Chondrocyte (in vitro differentiated cells): ENCODE data around the gene UBE3A. TPM values are rescaled to one million over a fixed set of nuclear protein-coding genes. Genes with fewer than 3 reads are reported as not detected.

Experiments
- DNase-seq: peaks from one replicate; pipeline ENCODE4 v3.0.0; 2021; ENCODE audit warnings: mixed read lengths, low spot score
- H3K27ac Mint-ChIP-seq: one replicate; pipeline ENCODE4 v1.8.0; 2021; ENCODE audit warnings: mild to moderate bottlenecking, moderate library complexity, mixed read lengths; ENCODE audit not compliant: unreplicated experiment
- H3K27me3 Mint-ChIP-seq: 2 replicates; pipeline ENCODE4 v1.8.0; 2021; ENCODE audit warnings: low read depth, mixed read lengths
- H3K36me3 Mint-ChIP-seq: 2 replicates; pipeline ENCODE4 v1.8.0; 2021; ENCODE audit warnings: low read depth, mixed read lengths
- H3K4me1 Mint-ChIP-seq: 2 replicates; pipeline ENCODE4 v1.8.0; 2021; ENCODE audit warnings: low read depth, mild to moderate bottlenecking, mixed read lengths
- H3K4me3 Mint-ChIP-seq: one replicate; pipeline ENCODE4 v1.8.0; 2021; ENCODE audit warnings: mild to moderate bottlenecking, moderate library complexity, mixed read lengths; ENCODE audit not compliant: unreplicated experiment
- H3K9me3 Mint-ChIP-seq: 2 replicates; pipeline ENCODE4 v1.8.0; 2021; ENCODE audit warnings: low read depth, mixed read lengths
- total RNA-seq: library from RNA; stranded (reverse); gene quantifications from 3 replicates; pipeline ENCODE4 v1.2.1, GENCODE V29; 2021
- TF ChIP-seq, protein P1 (sequence below): fragments of 200-600 bp; sonication (generic); IDR thresholded peaks from 2 replicates; pipeline ENCODE4 v1.5.0; 2021; ENCODE audit warnings: antibody characterized with exemption, mild to moderate bottlenecking, moderate library complexity

The UBE3A gene
- total RNA-seq, 1 donor from 2014 or later = 75.9 TPM

DNA sequence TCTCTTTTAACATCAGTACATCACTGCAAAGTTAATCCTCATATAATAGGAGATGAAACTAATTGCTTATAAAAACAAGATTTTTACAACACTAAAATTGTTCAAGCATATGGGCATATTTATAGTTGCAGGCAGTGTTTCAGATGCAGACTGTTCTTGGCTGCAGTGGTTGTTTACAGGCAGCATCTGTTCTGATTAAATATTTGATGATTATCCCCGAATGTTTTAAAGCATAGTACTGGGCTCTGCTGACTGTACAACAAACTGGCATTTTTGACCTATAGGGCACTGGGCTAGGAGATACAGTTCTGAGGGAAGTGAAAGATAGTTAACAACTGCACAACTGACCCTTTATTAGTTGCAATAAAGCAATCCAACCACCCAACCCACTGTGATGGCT lies 113.6 kb downstream of the UBE3A start:
- Mint-ChIP-seq H3K4me3 (no peak overlapping the region), H3K27ac (no peak overlapping the region), H3K36me3 (peaks cover 6% of the 10 kb centered on the region), H3K4me1 (no peaks in the 10 kb centered on the region), H3K9me3 (peaks cover 15% of the 10 kb centered on the region), H3K27me3 (no peaks in the 10 kb centered on the region)
- TF ChIP-seq, protein P1, sequence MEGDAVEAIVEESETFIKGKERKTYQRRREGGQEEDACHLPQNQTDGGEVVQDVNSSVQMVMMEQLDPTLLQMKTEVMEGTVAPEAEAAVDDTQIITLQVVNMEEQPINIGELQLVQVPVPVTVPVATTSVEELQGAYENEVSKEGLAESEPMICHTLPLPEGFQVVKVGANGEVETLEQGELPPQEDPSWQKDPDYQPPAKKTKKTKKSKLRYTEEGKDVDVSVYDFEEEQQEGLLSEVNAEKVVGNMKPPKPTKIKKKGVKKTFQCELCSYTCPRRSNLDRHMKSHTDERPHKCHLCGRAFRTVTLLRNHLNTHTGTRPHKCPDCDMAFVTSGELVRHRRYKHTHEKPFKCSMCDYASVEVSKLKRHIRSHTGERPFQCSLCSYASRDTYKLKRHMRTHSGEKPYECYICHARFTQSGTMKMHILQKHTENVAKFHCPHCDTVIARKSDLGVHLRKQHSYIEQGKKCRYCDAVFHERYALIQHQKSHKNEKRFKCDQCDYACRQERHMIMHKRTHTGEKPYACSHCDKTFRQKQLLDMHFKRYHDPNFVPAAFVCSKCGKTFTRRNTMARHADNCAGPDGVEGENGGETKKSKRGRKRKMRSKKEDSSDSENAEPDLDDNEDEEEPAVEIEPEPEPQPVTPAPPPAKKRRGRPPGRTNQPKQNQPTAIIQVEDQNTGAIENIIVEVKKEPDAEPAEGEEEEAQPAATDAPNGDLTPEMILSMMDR = no peak
- no peak for DNase-seq

- no peak for DNase-seq
- Mint-ChIP-seq H3K36me3 (peaks cover 11% of the 10 kb centered on the region), H3K27me3 (no peaks in the 10 kb centered on the region), H3K4me3 (no peak overlapping the region), H3K9me3 (peaks cover 31% of the 10 kb centered on the region), H3K27ac (no peak overlapping the region), H3K4me1 (no peaks in the 10 kb centered on the region)
- TF ChIP-seq, protein P1 = no peak
These were observed 115.4 kb downstream of the UBE3A start for GRCh38 chr15:25323420-25323819.

- Mint-ChIP-seq H3K4me1 (no peaks in the 10 kb centered on the region), H3K27me3 (no peaks in the 10 kb centered on the region), H3K36me3 (peaks cover 3% of the 10 kb centered on the region), H3K4me3 (no peak overlapping the region), H3K27ac (no peak overlapping the region), H3K9me3 (peaks cover 43% of the 10 kb centered on the region)
- TF ChIP-seq, protein P1 = no peak
- DNase-seq = no peak
These were observed 151.0 kb downstream of the UBE3A start for GRCh38 chr15:25287823-25288222.
